HG02840 (cell line): ENCODE data around the gene SLC15A3.

Source experiments
- ATAC-seq: cut with Tn5 transposase; IDR thresholded peaks from one replicate; pipeline ENCODE4 v1.9.1; 2021; ENCODE audit warnings: mild to moderate bottlenecking, moderate library complexity, moderate number of reproducible peaks; ENCODE audit not compliant: unreplicated experiment, low FRiP score

Gene SLC15A3

DNA sequence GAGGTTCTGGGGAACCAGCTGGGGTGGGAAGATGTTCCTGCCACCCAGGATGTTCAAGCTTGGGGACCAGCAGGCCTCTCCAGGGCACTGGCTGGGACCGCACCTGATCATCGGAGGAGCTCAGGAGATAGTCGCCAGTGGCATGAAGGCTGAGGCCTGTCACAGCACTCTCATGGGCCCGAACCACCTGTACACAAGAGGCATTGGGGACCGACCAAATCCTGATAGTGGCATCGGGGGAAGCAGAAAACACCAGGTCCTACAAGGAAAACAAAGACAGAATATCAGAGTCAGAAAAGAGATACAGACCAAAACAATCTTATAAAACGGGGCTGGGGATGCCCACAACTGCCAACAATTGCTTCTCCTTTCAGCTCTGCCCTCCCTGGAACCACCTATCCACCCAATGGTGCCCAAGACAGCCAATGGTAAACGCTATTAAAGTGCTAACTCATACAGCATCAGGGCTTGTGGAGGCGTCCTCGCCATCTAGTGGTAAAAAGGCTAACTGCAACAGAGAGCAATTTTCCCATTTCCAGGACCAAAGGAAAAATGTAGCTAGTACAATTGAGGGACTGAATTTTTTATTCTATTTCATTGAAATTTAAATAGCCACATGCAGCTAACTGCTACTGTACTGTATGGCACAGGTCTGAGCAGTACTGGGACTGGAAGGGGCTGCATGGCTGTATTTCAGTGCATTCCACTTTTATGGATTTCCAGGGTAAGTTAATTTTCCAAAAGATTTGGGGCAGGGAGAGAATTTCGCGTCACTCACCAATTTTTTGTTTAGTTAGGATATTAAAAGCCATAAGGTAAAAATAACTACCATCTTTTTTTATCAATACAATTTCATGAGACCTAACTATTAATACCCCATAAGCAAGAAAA lies 52.7 kb downstream of the SLC15A3 start:
- no peak for ATAC-seq

- ATAC-seq = no peak
Measured at GRCh38 chr11:60897496-60897895, 54.5 kb downstream of the SLC15A3 start.

DNA sequence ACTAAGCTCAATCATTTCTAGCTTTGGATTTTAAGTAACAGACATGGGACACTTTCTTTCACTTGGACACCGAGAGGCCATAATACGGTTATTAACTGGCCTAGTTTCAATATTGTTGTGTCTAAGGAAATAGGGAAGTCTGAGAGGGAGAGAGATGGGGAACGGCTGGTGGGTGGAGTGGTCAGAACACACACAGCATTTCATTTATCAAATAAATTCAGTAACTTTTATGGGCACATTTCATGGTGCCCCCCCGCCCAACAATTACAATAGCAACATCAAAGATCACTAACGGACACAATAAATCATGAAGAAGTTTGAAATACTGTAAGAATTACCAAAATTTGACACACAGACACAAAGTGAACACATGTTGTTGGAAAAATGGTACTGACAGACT lies 56.3 kb downstream of the SLC15A3 start:
- ATAC-seq = no peak

DNA sequence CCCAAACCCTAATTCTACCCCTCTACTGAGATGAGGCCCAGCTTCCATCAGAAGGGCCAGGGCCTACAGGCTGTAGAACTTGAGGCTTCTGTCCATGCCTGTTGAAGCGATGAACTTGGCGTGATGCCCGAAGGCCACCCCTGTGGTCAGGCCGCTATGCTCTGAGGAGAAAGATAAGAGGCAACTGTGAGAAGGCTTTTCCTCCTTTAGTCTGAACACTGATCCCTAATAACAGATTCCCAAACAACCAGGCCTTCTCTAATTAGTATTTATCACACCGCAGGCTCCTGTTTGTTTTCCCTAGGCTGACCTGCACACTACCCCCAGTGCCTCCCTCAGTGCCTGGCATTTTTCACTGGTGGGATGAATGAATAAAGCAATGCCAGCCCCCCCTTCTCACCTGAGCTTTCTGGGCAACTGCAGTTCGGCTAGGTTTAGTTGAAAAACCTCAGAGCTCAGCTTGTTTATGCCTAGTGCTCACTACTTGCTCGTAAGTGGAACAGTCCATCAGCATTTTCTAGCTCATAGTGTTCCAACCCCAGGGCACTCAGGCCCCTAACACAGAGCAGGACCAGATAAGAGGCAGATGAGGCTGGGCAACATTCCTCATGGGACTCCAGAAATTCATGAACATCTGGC lies 60.8 kb downstream of the SLC15A3 start:
- ATAC-seq = no peak

GRCh38 chr11:60890696-60891095 lies 61.3 kb downstream of the SLC15A3 start:
- no peak for ATAC-seq

DNA sequence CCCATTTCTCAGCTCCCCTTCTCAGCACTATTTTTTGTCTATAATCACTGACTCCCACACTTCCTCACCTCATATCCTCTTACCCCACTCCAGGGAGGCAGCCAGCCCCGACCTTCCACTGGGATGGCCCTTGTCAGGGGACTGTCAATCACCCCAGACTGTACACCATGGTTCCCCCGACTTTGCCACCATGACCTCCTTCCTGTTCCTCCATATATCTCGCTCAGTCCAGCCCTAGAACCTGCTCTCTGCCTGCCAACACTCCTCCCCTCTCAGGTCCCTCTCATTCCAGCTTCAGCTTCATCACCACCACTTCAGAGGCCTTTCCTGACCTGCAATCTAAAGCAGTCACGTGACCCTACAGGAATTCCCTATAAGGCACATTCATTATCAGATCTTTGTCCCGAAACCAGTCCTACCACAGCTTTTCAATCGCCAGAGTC lies 62.1 kb downstream of the SLC15A3 start:
- no peak for ATAC-seq

DNA sequence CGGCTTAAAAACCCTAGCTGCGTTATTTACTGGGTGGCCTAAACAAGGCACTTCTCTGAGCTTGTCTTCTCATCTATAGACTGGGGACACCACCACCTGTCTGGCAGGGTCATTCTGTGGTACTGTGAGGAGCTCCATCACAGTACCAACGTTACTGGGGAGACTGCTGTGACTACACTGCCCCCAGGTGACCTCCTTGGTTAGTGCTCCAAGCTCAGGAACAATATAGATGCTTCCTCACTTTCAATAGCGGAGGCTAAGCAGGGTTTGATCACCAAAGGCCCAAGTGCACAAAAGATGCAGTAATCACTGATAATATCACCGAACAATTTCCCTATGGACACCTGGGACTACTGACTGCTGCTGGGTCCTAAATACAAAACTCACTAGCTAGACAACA lies 64.4 kb downstream of the SLC15A3 start:
- no peak for ATAC-seq
